ENCODE measurements around the gene SLC7A1. TPM values are rescaled to one million over a fixed set of nuclear protein-coding genes. Genes with fewer than 3 reads are reported as not detected.
"Not testable (repeated sequence)": the region's sequence is repeated elsewhere in the genome, so short reads cannot be mapped to it uniquely, and the experiment has no call there.

SLC7A1 gene
- total and polyA plus RNA-seq, 2 of the 13 experiments (the other 11 are each of a cell fraction or from before 2014, with no cell fraction given) = 14.5 to 15.3 TPM

GRCh38 chr13:29640665-29641064, 45.2 kb upstream of the SLC7A1 start:
- ATAC-seq (no peak), DNase-seq (ENCODE audit: low spot score) (no peak), FAIRE-seq (no peak)
- TF ChIP-seq MXI1 (IDR thresholded peaks at IDR 0.05; ENCODE audit: borderline replicate concordance, low read depth, low read length) = no peak
- no peak for TF ChIP-seq ZNF549 (CRISPR knock-in tag; IDR thresholded peaks at IDR 0.05)
- TF ChIP-seq GLI4 (CRISPR knock-in tag; IDR thresholded peaks at IDR 0.05; ENCODE audit: borderline replicate concordance) = no peak
- TF ChIP-seq NR2F6 (IDR thresholded peaks at IDR 0.05) = no peak
- TF ChIP-seq NR2F6 (CRISPR knock-in tag; IDR thresholded peaks at IDR 0.05) = no peak
- no peak for TF ChIP-seq ZNF207 (IDR thresholded peaks at IDR 0.05; ENCODE audit: borderline replicate concordance)
- no peak for TF ChIP-seq ELF4 (CRISPR knock-in tag; IDR thresholded peaks at IDR 0.05; ENCODE audit: borderline replicate concordance)
- TF ChIP-seq TBX2 (CRISPR knock-in tag; IDR thresholded peaks at IDR 0.05; ENCODE audit: borderline replicate concordance) = no peak
- no peak overlapping the region for H3K27ac ChIP-seq (ENCODE audit: extremely low read length, insufficient read depth, low read length)
- 0% methylated on average over 4 of the region's 4 CpGs for WGBS (ENCODE audit: low lambda C conversion rate)
- H3K9me3 ChIP-seq (ENCODE audit: low read length) = no peaks in the 10 kb centered on the region
- H3K36me3 ChIP-seq (replicated peaks in 1 of 2; ENCODE audit: control insufficient read depth in 1 of 2, insufficient read depth in 2 of 2, low read length in 2 of 2) = no peaks in the 10 kb centered on the region
- ChIA-PET POLR2A (no interaction called here), CTCF (ENCODE audit: low intra/inter-chr PET ratio, low total read pairs) (no interaction called here)
- intact Hi-C loops (cut with micrococcal nuclease; ENCODE audit: unreplicated experiment) = no loop called here
- no peak overlapping the region for H2AFZ ChIP-seq (ENCODE audit: low read length)
- no peak overlapping the region for H3K9ac ChIP-seq (ENCODE audit: insufficient read depth, low read depth, low read length)
- H3K4me1 ChIP-seq (ENCODE audit: insufficient read depth, low read length) = no peaks in the 10 kb centered on the region
- no peaks in the 10 kb centered on the region for H3K27me3 ChIP-seq (ENCODE audit: control insufficient read depth in 1 of 2, insufficient read depth in 2 of 2, low read length in 2 of 2)
- H4K20me1 ChIP-seq (ENCODE audit: insufficient read depth, low read length) = no peaks in the 10 kb centered on the region
- no peaks in the 10 kb centered on the region for H3K79me2 ChIP-seq (ENCODE audit: insufficient read depth, low read length)
- no TSS peak for BruUV-seq (replicated peaks)
- no peak overlapping the region for H3K4me2 ChIP-seq (ENCODE audit: low read depth, low read length)
- H3K4me3 ChIP-seq (replicated peaks in 1 of 3; ENCODE audit: insufficient read depth in 1 of 3, low read depth in 2 of 3, low read length in 3 of 3) = no peak overlapping the region
- in situ Hi-C loops (cut with HindIII; ENCODE audit: extremely low pct_ligation_motif_present, low pct_unique_long_range_greater_than_20kb) = no loop called here

GRCh38 chr13:29636831-29637230, 41.3 kb upstream of the SLC7A1 start:
- H3K9me3 ChIP-seq (ENCODE audit: low read length); DNase-seq (ENCODE audit: low spot score); H3K4me1 ChIP-seq (ENCODE audit: insufficient read depth, low read length); FAIRE-seq; intact Hi-C loops (cut with micrococcal nuclease; ENCODE audit: unreplicated experiment); H3K79me2 ChIP-seq (ENCODE audit: insufficient read depth, low read length); H3K4me3 ChIP-seq (replicated peaks in 1 of 3; ENCODE audit: insufficient read depth in 1 of 3, low read depth in 2 of 3, low read length in 3 of 3); BruUV-seq (replicated peaks); H3K27me3 ChIP-seq (ENCODE audit: control insufficient read depth in 1 of 2, insufficient read depth in 2 of 2, low read length in 2 of 2); H2AFZ ChIP-seq (ENCODE audit: low read length); H3K36me3 ChIP-seq (replicated peaks in 1 of 2; ENCODE audit: control insufficient read depth in 1 of 2, insufficient read depth in 2 of 2, low read length in 2 of 2); ATAC-seq; H3K4me2 ChIP-seq (ENCODE audit: low read depth, low read length); H3K27ac ChIP-seq (ENCODE audit: extremely low read length, insufficient read depth, low read length); POLR2A ChIA-PET; H3K9ac ChIP-seq (ENCODE audit: insufficient read depth, low read depth, low read length); H4K20me1 ChIP-seq (ENCODE audit: insufficient read depth, low read length); CTCF ChIA-PET (ENCODE audit: low intra/inter-chr PET ratio, low total read pairs); in situ Hi-C loops (cut with HindIII; ENCODE audit: extremely low pct_ligation_motif_present, low pct_unique_long_range_greater_than_20kb): not testable (repeated sequence)
- WGBS (ENCODE audit: low lambda C conversion rate) = 15% methylated on average over 2 of the region's 4 CpGs
